Ishikawa (cell line): Measurements from ENCODE around the gene CT47B1.
"Not testable (repeated sequence)": the region's sequence is repeated elsewhere in the genome, so short reads cannot be mapped to it uniquely, and the experiment has no call there.

Source experiments
- CEBPB ChIP-seq: IDR thresholded peaks from 2 replicates; pipeline ENCODE4 v1.6.1; 2012
- CREB1 ChIP-seq: IDR thresholded peaks from 2 replicates; pipeline ENCODE4 v1.6.1; 2012; ENCODE audit warnings: low read depth
- EGR1 ChIP-seq: IDR thresholded peaks from 2 replicates; pipeline ENCODE4 v1.6.1; 2012
- EP300 ChIP-seq: IDR thresholded peaks from 2 replicates; pipeline ENCODE4 v1.6.1; 2012; ENCODE audit warnings: borderline replicate concordance
- FOXM1 ChIP-seq: IDR thresholded peaks from 2 replicates; pipeline ENCODE4 v1.6.1; 2012; ENCODE audit warnings: low read depth, borderline replicate concordance
- NFIC ChIP-seq: IDR thresholded peaks from 2 replicates; pipeline ENCODE4 v1.6.1; 2012
- RAD21 ChIP-seq: IDR thresholded peaks from 2 replicates; pipeline ENCODE4 v1.6.1; 2012; ENCODE audit warnings: low read depth
- TAF1 ChIP-seq: IDR thresholded peaks from 2 replicates; pipeline ENCODE4 v1.6.1; 2012; ENCODE audit warnings: low read depth, mild to moderate bottlenecking
- TCF12 ChIP-seq: IDR thresholded peaks from 2 replicates; pipeline ENCODE4 v1.6.1; 2012; ENCODE audit warnings: low read depth
- TEAD4 ChIP-seq: IDR thresholded peaks from 2 replicates; pipeline ENCODE4 v1.6.1; 2012
- YY1 ChIP-seq: IDR thresholded peaks from 2 replicates; pipeline ENCODE4 v1.6.1; 2012; ENCODE audit warnings: low read depth
- ZBTB7A ChIP-seq: IDR thresholded peaks from 2 replicates; pipeline ENCODE4 v1.6.1; 2012; ENCODE audit warnings: low read depth
- TF ChIP-seq, protein P1 (sequence below): IDR thresholded peaks from 2 replicates; pipeline ENCODE4 v1.6.1; 2012
- TF ChIP-seq, protein P2 (sequence below): IDR thresholded peaks from 2 replicates; pipeline ENCODE4 v1.6.1; 2012; ENCODE audit warnings: low read depth, mild to moderate bottlenecking
- TF ChIP-seq, protein P3 (sequence below): IDR thresholded peaks from 2 replicates; pipeline ENCODE4 v1.6.1; 2012

CT47B1 gene

DNA sequence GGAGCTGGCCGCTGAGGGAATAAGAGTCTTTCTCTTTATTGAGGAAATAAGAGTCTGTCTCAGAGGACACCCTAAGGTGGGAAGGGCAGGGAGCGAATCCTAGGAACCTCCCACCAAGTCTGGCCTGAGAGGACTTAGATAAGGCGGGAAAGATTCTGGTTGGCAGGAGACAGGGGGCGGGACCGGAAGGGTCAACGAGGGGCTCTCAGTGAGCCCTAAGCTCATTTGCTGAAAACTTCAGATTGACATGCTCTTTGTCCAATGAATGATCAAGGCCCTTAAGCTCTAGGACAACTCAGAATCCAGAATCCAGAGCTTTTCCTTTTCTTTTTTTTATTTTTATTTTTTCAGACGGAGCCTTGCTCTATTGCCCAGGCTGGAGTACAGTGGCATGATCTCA is at the start of gene CT47B1:
Gene CT47B1 (minus strand): TSS at position 101 of the 400 bp plus-strand sequence. CDS start 196 bp downstream, outside the sequence.
- TF ChIP-seq FOXM1, YY1, EGR1: not testable (repeated sequence)

DNA sequence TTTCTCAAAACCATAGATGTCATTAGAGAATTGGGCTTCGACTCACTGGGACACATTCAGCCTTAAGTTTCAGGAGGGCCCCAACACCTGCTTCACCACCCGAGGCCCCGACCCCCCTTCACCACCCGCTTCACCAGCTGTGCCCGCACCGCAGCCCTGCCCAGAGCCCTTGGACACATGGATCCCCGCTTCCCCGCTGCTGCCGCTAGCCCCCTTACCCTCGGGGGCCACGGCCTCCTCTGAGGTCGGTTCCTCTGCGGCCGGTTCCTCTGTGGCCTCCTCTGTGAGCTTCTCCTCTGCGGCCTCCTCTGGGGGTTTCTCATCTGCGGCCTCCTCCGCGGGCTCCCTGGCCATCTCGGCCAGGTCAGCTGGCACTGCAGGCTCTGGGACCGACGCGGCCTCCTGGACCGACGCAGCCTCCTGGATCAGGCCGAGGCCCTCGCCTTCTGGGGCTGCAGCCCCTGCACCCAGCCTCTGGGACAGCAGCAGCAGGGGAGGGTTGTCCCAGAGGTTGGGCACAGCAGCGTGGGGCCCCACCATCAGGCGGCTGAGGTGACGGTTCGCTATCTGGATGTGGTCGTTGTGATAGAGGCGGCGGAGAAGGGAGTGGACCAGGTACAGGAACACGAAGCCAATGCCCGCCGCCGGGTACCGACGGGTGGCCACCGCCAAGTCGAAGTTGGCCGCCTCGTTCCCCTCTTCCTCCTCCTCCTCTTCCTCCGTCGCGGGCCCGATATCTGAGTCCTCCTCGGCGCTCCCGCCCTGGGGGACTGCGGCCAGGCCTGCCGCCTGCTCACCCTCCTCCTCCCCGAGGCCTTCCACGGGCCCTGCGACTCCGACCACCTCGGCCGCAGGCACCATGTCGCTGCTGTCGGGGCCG is 748 bp downstream of the CT47B1 start:
- TF ChIP-seq, protein P1, sequence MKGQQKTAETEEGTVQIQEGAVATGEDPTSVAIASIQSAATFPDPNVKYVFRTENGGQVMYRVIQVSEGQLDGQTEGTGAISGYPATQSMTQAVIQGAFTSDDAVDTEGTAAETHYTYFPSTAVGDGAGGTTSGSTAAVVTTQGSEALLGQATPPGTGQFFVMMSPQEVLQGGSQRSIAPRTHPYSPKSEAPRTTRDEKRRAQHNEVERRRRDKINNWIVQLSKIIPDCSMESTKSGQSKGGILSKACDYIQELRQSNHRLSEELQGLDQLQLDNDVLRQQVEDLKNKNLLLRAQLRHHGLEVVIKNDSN: no peak
- TF ChIP-seq CREB1 (no peak), ZBTB7A (no peak), NFIC (no peak), RAD21 (no peak), TAF1 (no peak), EP300 (no peak), CEBPB (no peak), TEAD4 (no peak), TCF12 (no peak), YY1 (no peak), EGR1 (no peak), FOXM1 (no peak)
- TF ChIP-seq, protein P2, sequence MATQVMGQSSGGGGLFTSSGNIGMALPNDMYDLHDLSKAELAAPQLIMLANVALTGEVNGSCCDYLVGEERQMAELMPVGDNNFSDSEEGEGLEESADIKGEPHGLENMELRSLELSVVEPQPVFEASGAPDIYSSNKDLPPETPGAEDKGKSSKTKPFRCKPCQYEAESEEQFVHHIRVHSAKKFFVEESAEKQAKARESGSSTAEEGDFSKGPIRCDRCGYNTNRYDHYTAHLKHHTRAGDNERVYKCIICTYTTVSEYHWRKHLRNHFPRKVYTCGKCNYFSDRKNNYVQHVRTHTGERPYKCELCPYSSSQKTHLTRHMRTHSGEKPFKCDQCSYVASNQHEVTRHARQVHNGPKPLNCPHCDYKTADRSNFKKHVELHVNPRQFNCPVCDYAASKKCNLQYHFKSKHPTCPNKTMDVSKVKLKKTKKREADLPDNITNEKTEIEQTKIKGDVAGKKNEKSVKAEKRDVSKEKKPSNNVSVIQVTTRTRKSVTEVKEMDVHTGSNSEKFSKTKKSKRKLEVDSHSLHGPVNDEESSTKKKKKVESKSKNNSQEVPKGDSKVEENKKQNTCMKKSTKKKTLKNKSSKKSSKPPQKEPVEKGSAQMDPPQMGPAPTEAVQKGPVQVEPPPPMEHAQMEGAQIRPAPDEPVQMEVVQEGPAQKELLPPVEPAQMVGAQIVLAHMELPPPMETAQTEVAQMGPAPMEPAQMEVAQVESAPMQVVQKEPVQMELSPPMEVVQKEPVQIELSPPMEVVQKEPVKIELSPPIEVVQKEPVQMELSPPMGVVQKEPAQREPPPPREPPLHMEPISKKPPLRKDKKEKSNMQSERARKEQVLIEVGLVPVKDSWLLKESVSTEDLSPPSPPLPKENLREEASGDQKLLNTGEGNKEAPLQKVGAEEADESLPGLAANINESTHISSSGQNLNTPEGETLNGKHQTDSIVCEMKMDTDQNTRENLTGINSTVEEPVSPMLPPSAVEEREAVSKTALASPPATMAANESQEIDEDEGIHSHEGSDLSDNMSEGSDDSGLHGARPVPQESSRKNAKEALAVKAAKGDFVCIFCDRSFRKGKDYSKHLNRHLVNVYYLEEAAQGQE: no peak
- TF ChIP-seq, protein P3, sequence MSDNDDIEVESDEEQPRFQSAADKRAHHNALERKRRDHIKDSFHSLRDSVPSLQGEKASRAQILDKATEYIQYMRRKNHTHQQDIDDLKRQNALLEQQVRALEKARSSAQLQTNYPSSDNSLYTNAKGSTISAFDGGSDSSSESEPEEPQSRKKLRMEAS: no peak

DNA sequence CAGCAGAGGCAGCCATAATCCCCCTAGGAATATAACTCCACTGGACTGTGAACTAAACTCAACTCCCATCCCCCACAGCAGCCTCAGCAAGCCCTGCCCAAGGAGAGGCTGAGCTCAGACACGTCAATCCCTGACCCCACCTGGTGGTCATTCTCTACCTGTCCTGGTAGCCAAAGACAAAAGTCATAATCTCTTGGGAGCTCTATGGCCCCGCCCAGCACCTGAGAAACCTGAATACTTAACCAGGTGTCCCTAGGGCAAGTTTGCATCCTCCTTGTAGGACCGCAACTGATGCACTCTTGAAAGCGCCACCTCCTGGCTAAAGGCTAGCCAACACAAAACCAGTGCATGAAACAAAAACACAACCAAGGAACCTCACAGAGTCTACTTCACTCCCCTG is 18.4 kb downstream of the CT47B1 start:
- TF ChIP-seq, protein P3: no peak
- TF ChIP-seq ZBTB7A: no peak
- TF ChIP-seq TAF1: no peak
- TF ChIP-seq TEAD4: no peak
- TF ChIP-seq, protein P2: no peak
- no peak for TF ChIP-seq FOXM1
- no peak for TF ChIP-seq EP300
- no peak for TF ChIP-seq CREB1
- TF ChIP-seq, protein P1: no peak
- TF ChIP-seq CEBPB: no peak
- TF ChIP-seq TCF12: no peak
- TF ChIP-seq NFIC: no peak
- TF ChIP-seq EGR1: no peak
- no peak for TF ChIP-seq YY1
- TF ChIP-seq RAD21: no peak

DNA sequence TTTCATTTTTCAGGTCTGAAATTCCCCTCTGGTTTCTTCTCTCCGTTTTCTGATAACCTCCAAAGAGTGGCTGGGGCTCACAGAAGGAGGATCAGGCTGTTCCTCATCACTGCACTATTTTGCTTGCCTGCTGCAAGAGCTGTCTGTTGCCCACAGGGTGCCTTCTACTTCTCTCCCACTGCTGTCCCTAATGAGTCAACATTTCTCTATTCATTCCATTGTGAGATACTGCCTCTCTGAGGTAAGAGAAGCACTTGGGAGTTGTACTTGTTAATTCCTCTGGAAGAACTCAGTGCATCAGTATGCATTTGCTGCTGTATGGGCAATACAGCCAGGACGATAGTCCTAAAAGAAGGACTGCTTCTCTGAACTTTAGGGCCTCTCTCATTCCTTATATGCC is 34.8 kb downstream of the CT47B1 start:
- TF ChIP-seq, protein P2: no peak
- TF ChIP-seq YY1: no peak
- no peak for TF ChIP-seq EP300
- TF ChIP-seq FOXM1: no peak
- no peak for TF ChIP-seq TCF12
- no peak for TF ChIP-seq RAD21
- no peak for TF ChIP-seq CEBPB
- TF ChIP-seq, protein P1: no peak
- TF ChIP-seq EGR1: no peak
